ENCODE data around the gene CETP.

The CETP gene

GRCh38 chr16:56935201-56935600 lies 26.5 kb upstream of the CETP start:
- TF ChIP-seq CTCF (IDR thresholded peaks at IDR 0.05): no peak
- Histone ChIP-seq H3K27me3 (ENCODE audit: control insufficient read depth, insufficient read depth, low read length) (no peaks in the 10 kb centered on the region), H3K79me2 (peaks cover 36% of the 10 kb centered on the region), H3K4me2 (ENCODE audit: low read length) (peak overlapping the region; percentile 63), H3K9ac (no peak overlapping the region), H2AFZ (no peak overlapping the region), H3K4me1 (peaks cover 14% of the 10 kb centered on the region), H3K9me3 (ENCODE audit: control insufficient read depth, low read length) (no peaks in the 10 kb centered on the region), H3K36me3 (ENCODE audit: control insufficient read depth, insufficient read depth, low read length) (no peaks in the 10 kb centered on the region), H3K4me3 (ENCODE audit: low read depth, low read length) (peak overlapping the region; percentile 51), H3K27ac (peak overlapping the region; percentile 15)

- Histone ChIP-seq H3K4me2 (ENCODE audit: low read length) (no peak overlapping the region), H3K9me3 (ENCODE audit: control insufficient read depth, low read length) (no peaks in the 10 kb centered on the region), H2AFZ (no peak overlapping the region), H3K9ac (no peak overlapping the region), H3K36me3 (ENCODE audit: control insufficient read depth, insufficient read depth, low read length) (no peaks in the 10 kb centered on the region), H3K27ac (no peak overlapping the region), H3K27me3 (ENCODE audit: control insufficient read depth, insufficient read depth, low read length) (no peaks in the 10 kb centered on the region), H3K4me1 (peaks cover 9% of the 10 kb centered on the region), H3K4me3 (ENCODE audit: low read depth, low read length) (no peak overlapping the region), H3K79me2 (peaks cover 36% of the 10 kb centered on the region)
- TF ChIP-seq CTCF (IDR thresholded peaks at IDR 0.05): no peak
Observed at GRCh38 chr16:56936491-56936890, 25.3 kb upstream of the CETP start.

- Histone ChIP-seq H3K27ac (no peak overlapping the region), H3K4me2 (ENCODE audit: low read length) (no peak overlapping the region), H2AFZ (no peak overlapping the region), H3K9ac (no peak overlapping the region), H3K4me3 (ENCODE audit: low read depth, low read length) (no peak overlapping the region), H3K4me1 (peaks cover 8% of the 10 kb centered on the region), H3K9me3 (ENCODE audit: control insufficient read depth, low read length) (no peaks in the 10 kb centered on the region), H3K79me2 (peaks cover 36% of the 10 kb centered on the region), H3K36me3 (ENCODE audit: control insufficient read depth, insufficient read depth, low read length) (no peaks in the 10 kb centered on the region), H3K27me3 (ENCODE audit: control insufficient read depth, insufficient read depth, low read length) (no peaks in the 10 kb centered on the region)
- no peak for TF ChIP-seq CTCF (IDR thresholded peaks at IDR 0.05)
Observed at GRCh38 chr16:56936950-56937349, 24.8 kb upstream of the CETP start.

- no peak for TF ChIP-seq CTCF (IDR thresholded peaks at IDR 0.05)
- Histone ChIP-seq H3K4me1 (peaks cover 17% of the 10 kb centered on the region), H3K4me2 (ENCODE audit: low read length) (no peak overlapping the region), H3K4me3 (ENCODE audit: low read depth, low read length) (no peak overlapping the region), H3K9me3 (ENCODE audit: control insufficient read depth, low read length) (no peaks in the 10 kb centered on the region), H3K27me3 (ENCODE audit: control insufficient read depth, insufficient read depth, low read length) (no peaks in the 10 kb centered on the region), H2AFZ (no peak overlapping the region), H3K79me2 (peaks cover 26% of the 10 kb centered on the region), H3K36me3 (ENCODE audit: control insufficient read depth, insufficient read depth, low read length) (no peaks in the 10 kb centered on the region), H3K27ac (no peak overlapping the region), H3K9ac (no peak overlapping the region)
Observed at GRCh38 chr16:56938664-56939513, 22.9 kb upstream of the CETP start.

GRCh38 chr16:56939801-56940200 lies 21.9 kb upstream of the CETP start:
- TF ChIP-seq CTCF (IDR thresholded peaks at IDR 0.05): no peak
- H3K79me2 ChIP-seq: peaks cover 18% of the 10 kb centered on the region
- H3K36me3 ChIP-seq (ENCODE audit: control insufficient read depth, insufficient read depth, low read length): no peaks in the 10 kb centered on the region
- no peak overlapping the region for H3K27ac ChIP-seq
- H3K4me2 ChIP-seq (ENCODE audit: low read length): no peak overlapping the region
- no peaks in the 10 kb centered on the region for H3K9me3 ChIP-seq (ENCODE audit: control insufficient read depth, low read length)
- peaks cover 17% of the 10 kb centered on the region for H3K4me1 ChIP-seq
- no peak overlapping the region for H3K9ac ChIP-seq
- H3K4me3 ChIP-seq (ENCODE audit: low read depth, low read length): no peak overlapping the region
- H2AFZ ChIP-seq: no peak overlapping the region
- H3K27me3 ChIP-seq (ENCODE audit: control insufficient read depth, insufficient read depth, low read length): no peaks in the 10 kb centered on the region
